ENCODE results near the gene SMAD3.
"Not testable (repeated sequence)": the region's sequence is repeated elsewhere in the genome, so short reads cannot be mapped to it uniquely, and the experiment has no call there.

Gene SMAD3

DNA sequence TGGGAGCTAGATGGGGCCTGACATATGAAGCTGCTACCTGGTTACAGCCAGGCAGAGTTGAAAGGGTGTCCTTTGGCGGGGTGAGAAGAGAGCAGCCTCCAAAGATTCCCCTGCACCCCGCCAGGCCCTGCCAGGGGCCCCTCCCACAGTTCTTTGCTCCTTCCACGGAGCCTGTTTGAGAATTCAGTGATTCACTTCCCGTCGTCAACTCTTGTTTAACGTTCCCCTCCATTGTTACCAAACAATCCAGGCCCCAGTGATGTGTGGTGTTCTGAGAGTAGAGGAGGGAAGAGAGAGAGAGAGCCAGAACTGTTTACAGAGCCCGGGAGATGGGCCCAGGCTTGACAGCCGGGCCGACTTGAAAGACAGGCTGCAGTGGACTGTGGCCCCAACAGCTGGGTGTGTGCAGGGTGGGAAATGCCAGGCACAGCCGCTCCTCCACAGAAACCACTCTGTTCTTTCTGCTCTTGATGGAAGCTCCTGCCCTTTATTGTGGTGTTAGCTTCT is 81.5 kb downstream of the SMAD3 start:
- Histone ChIP-seq H4K20me1 (peaks cover 100% of the 10 kb centered on the region), H3K9me3 (no peaks in the 10 kb centered on the region), H3K4me1 (peaks cover 92% of the 10 kb centered on the region), H3K4me2 (peak overlapping the region; percentile 84), H3K4me3 (peak overlapping the region; percentile 12; the same call in 1 of the 2 replicates), H3K9ac (peak overlapping the region; percentile 66), H3K27me3 (no peaks in the 10 kb centered on the region), H3K36me3 (no peaks in the 10 kb centered on the region), H3K27ac (peak overlapping the region; percentile 78)
- no peak for TF ChIP-seq Cebpa-rat (IDR thresholded peaks at IDR 0.05)

DNA sequence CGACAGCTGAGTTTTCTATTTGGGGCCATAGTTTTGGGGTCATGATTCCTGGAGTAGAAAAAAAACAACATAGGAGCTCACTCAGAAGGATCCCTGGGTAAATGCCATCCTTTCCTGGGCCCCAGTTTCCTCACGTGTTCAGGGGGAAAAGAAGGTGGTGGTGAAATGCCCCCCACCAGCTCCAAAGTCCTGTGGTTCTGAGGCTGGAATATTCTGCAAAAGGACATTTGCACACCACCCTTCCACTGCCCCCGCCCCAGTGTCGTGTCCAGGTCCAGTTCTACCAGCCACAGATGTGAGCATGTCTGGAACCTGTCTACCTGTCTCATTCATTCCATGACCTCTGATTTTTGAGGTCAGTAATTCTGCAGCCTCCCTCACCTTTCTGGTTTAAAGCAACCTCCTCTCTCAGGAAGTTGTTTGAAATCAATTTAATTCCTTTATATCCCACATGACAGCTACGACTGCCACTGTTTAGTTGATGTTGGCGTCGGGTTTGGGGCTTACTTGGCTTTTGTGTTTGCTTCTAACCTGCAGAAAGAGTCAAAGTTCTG is 82.1 kb downstream of the SMAD3 start:
- H3K9me3 ChIP-seq, result no peaks in the 10 kb centered on the region
- peak overlapping the region; percentile 12; the same call in 1 of the 2 replicates for H3K4me3 ChIP-seq
- TF ChIP-seq Cebpa-rat (IDR thresholded peaks at IDR 0.05), result no peak
- H3K4me1 ChIP-seq, result peaks cover 92% of the 10 kb centered on the region
- H3K36me3 ChIP-seq, result no peaks in the 10 kb centered on the region
- H3K27ac ChIP-seq, result peak overlapping the region; percentile 78
- peak overlapping the region; percentile 66 for H3K9ac ChIP-seq
- H4K20me1 ChIP-seq, result peaks cover 100% of the 10 kb centered on the region
- peak overlapping the region; percentile 84 for H3K4me2 ChIP-seq
- no peaks in the 10 kb centered on the region for H3K27me3 ChIP-seq

DNA sequence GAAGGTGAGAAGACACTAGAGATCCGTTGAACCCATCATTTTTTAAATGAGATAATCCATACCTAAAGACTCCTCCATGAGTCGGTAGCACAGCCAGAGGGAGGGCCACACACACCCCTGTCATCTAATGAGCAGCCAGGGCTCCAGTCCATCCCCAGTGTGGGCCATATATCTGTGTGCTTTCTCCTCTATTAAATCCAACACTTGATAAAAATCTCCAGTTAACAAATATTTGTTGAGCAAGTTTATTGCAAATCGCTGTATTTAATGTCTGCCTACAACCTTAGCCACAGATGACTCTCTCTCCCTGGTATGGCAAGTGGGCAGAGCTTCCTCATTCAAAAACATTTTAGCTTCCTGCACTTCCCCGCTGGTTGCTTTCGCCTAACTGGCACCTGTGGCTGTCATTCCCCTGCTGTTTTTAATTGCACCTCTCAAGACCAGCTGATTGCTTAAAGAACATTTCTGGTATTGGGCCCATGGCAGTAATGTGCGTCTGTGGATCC is 82.8 kb downstream of the SMAD3 start:
- H4K20me1 ChIP-seq, result peaks cover 100% of the 10 kb centered on the region
- TF ChIP-seq Cebpa-rat (IDR thresholded peaks at IDR 0.05), result no peak
- peak overlapping the region; percentile 84 for H3K4me2 ChIP-seq
- no peaks in the 10 kb centered on the region for H3K9me3 ChIP-seq
- no peak overlapping the region for H3K9ac ChIP-seq
- H3K36me3 ChIP-seq, result no peaks in the 10 kb centered on the region
- H3K27ac ChIP-seq, result peak overlapping the region; percentile 78; the same call in 1 of the 2 replicates
- H3K4me3 ChIP-seq, result no peak overlapping the region
- no peaks in the 10 kb centered on the region for H3K27me3 ChIP-seq
- H3K4me1 ChIP-seq, result peaks cover 92% of the 10 kb centered on the region

DNA sequence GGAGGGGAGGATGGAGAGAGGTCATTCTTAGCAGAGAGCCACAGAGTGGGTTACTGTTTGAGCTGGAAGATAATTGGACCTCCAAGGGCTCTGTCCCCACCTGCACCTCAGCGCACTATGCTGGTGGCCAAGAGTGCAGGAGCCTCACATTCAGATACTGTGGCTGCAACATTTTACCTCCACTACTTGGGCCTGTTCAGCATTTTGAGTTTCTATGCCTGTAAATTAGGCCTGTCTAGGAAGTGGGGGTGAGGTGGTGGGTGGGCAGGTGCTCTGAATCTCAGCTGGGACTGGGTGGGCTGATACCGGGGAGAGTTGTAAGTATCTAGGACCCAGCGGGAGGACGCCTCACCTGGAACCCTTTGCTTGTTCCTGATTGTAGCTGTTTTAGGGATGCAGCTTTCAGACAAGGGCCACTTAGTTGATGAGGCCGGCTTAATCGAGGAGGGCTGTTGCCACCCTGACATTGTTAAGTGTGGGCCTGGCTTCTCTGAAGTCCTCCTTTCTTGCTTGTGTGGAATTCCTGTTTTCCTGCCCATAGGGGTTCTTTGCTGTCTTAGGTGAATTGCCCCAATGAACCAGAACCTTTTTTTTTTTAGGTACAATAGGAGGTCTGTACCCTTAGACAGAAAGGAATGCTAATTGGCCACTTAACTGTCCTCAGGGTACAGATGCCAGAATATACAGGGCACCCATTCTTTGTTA is 83.8 kb downstream of the SMAD3 start:
- H3K9me3 ChIP-seq, result no peaks in the 10 kb centered on the region
- H3K4me2 ChIP-seq, result peak overlapping the region; percentile 84
- no peak for TF ChIP-seq Cebpa-rat (IDR thresholded peaks at IDR 0.05)
- H3K27me3 ChIP-seq, result no peaks in the 10 kb centered on the region
- no peaks in the 10 kb centered on the region for H3K36me3 ChIP-seq
- H3K4me1 ChIP-seq, result peaks cover 92% of the 10 kb centered on the region
- H3K27ac ChIP-seq, result peak overlapping the region; percentile 31; the same call in 1 of the 2 replicates
- H3K4me3 ChIP-seq, result no peak overlapping the region
- H4K20me1 ChIP-seq, result peaks cover 99% of the 10 kb centered on the region
- H3K9ac ChIP-seq, result no peak overlapping the region; the same call in 1 of the 2 replicates

DNA sequence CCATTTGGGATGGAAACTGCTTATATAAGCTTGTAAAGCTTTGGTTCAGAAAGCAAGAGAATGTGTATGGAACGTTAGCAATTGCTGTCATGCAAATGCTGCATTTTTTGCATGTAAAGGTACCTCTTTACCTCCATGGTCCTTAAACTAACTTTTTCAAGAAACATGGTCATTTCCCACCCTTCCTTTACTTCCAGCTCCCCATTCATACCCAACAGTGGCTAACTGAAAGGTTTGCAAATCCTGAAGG is 84.3 kb downstream of the SMAD3 start:
- Histone ChIP-seq H3K9me3 (no peaks in the 10 kb centered on the region), H3K27me3 (no peaks in the 10 kb centered on the region), H4K20me1 (peaks cover 99% of the 10 kb centered on the region), H3K4me2 (peak overlapping the region; percentile 84), H3K27ac (peak overlapping the region; percentile 31; the same call in 1 of the 2 replicates), H3K4me3 (no peak overlapping the region), H3K36me3 (no peaks in the 10 kb centered on the region), H3K4me1 (peaks cover 92% of the 10 kb centered on the region), H3K9ac (no peak overlapping the region)
- no peak for TF ChIP-seq Cebpa-rat (IDR thresholded peaks at IDR 0.05)

DNA sequence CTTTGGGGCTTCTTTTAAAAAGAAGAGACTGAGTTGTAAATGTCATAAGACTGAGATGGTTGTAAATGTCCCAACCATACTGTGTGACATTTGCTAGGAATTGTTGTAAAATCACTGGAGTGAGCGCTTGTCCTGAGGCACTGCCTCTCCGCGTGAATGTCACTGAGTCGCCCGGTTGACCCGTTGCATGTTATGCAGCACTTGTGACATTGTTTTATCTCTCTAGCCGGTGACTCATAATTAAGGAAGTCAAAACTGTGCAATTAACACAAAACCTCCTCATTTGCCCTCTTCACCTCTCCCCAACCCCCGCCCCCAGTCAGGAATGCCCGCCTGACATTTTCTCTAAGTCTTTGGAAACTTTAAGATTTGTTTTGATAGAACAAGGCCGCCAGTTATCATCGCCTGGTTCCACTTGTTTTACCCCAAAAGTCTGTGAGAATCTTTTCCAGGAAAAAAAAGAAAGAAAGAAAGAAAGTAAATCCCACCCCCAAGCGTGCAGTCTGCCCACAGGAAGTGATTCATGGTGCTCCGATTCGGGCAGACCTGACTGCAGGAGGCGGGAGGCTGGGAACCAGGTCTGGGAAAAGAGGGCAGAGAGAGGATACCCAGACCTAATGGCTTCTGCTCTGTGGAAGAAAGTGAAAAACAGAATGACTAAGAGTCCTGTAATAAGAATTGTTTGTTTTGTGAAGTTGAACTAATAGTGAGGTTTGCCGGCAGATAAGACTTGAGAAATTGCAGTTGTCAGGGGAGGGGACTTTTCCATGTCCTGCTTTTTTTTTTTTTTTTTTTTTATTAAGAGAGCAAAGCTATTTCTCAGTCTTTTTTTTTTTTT is 84.8 kb downstream of the SMAD3 start:
- H3K27ac ChIP-seq, result peak overlapping the region; percentile 49; the same call in 1 of the 2 replicates
- no peaks in the 10 kb centered on the region for H3K9me3 ChIP-seq
- no peak for TF ChIP-seq Cebpa-rat (IDR thresholded peaks at IDR 0.05)
- H3K27me3 ChIP-seq, result no peaks in the 10 kb centered on the region
- no peak overlapping the region for H3K4me3 ChIP-seq
- H3K9ac ChIP-seq, result no peak overlapping the region
- H4K20me1 ChIP-seq, result peaks cover 99% of the 10 kb centered on the region
- H3K4me1 ChIP-seq, result peaks cover 92% of the 10 kb centered on the region
- H3K4me2 ChIP-seq, result peak overlapping the region; percentile 84
- no peaks in the 10 kb centered on the region for H3K36me3 ChIP-seq

DNA sequence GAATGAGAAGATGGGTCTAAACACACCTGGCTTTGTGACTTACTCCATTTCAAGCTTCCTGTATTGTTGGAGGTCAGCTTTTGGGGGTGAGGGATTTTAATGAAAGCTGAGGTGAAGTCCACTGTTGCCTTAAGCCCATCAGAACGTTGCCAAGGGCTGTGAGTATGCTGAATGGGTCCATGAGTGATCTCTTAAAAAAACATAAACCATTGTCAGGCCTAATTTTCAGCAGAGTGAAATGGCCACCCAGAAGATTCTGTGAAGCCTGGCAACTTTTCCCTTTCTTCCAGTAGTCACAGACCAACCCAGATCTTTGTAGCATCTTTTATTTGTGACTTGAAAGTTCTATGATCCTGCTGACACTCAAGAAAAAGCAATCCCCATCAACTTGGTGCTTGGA is 87.0 kb downstream of the SMAD3 start:
- no peak overlapping the region for H3K27ac ChIP-seq
- peak overlapping the region; percentile 70 for H3K4me2 ChIP-seq
- no peak overlapping the region for H3K9ac ChIP-seq
- H3K4me3 ChIP-seq, result no peak overlapping the region
- peaks cover 96% of the 10 kb centered on the region for H4K20me1 ChIP-seq
- H3K36me3 ChIP-seq, result 0 out of 2 replicates have a peak, but pooled peaks cover 3% of the 10 kb centered on the region
- H3K9me3 ChIP-seq, result no peaks in the 10 kb centered on the region
- no peaks in the 10 kb centered on the region for H3K27me3 ChIP-seq
- TF ChIP-seq Cebpa-rat (IDR thresholded peaks at IDR 0.05), result no peak
- H3K4me1 ChIP-seq, result peaks cover 90% of the 10 kb centered on the region

DNA sequence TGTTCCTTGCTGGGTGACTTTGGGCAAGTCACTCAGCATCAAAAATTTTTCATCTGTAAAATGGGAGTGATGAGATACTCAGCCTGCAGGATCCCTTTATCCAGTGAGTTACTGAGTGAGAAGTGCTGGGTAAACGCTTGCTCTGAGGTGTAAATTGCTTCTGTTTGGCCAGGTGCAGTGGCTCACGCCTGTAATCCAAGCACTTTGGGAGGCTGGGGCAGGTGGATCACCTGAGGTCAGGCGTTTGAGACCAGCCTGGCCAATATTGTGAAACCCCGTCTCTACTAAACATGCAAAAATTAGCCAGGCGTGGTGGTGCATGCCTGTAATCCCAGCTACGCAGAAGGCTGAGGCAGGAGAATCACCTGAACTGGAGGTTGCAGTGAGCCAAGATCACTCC is 87.6 kb downstream of the SMAD3 start:
- H3K4me3 ChIP-seq, H3K27ac ChIP-seq, H3K9me3 ChIP-seq, H3K9ac ChIP-seq, H3K27me3 ChIP-seq, H3K36me3 ChIP-seq: not testable (repeated sequence)
- peaks cover 96% of the 10 kb centered on the region for H4K20me1 ChIP-seq
- H3K4me2 ChIP-seq, result peak overlapping the region; percentile 70
- H3K4me1 ChIP-seq, result peaks cover 90% of the 10 kb centered on the region

DNA sequence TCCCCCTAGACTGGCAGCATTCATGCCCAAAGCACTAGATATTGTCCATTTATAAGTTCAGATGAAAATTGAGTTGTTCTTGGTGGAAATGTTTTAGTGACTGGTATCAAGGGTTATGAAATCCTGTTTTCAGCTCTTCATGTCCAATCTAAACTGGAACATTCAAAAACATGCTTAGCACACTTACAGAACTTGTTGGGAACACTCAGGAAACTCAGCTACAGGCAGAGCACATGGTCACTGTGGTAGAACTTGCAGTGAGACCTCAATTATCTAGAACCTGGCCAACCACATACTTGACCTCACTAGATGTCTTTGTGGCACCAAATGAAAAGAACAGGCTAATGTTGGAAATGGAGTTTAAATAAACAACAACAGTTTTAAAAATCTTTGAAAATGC is 88.8 kb downstream of the SMAD3 start:
- H3K27ac ChIP-seq, result peak overlapping the region; percentile 21; the same call in 1 of the 2 replicates
- no peak overlapping the region for H3K4me3 ChIP-seq
- H3K4me2 ChIP-seq, result peak overlapping the region; percentile 70
- H3K4me1 ChIP-seq, result peaks cover 90% of the 10 kb centered on the region
- peaks cover 96% of the 10 kb centered on the region for H4K20me1 ChIP-seq
- no peaks in the 10 kb centered on the region for H3K9me3 ChIP-seq
- TF ChIP-seq Cebpa-rat (IDR thresholded peaks at IDR 0.05), result no peak
- 0 out of 2 replicates have a peak, but pooled peaks cover 3% of the 10 kb centered on the region for H3K36me3 ChIP-seq
- no peaks in the 10 kb centered on the region for H3K27me3 ChIP-seq
- no peak overlapping the region for H3K9ac ChIP-seq

Data from BLaER1 (cell line).